K562 (cell line): ENCODE data around the gene SKAP2. TPM values are rescaled to one million over a fixed set of nuclear protein-coding genes. Genes with fewer than 3 reads are reported as not detected.

Source experiments
- ATAC-seq: fragments of 200-7000 bp; cut with Tn5 transposase; 3 replicates; pipeline ENCODE4 v1.9.1; 2020; ENCODE audit warnings: moderate library complexity
- BruUV-seq: library from RNA; stranded (reverse); fragments of 400-500 nt; replicated peaks from 2 replicates; lab custom pipeline; 2021; lab: Mats Ljungman, UMichigan
- CTCF ChIA-PET: fragments of 300-600 bp; formaldehyde crosslinking; extraction: SDS; loops from one replicate; lab custom pipeline; 2021; ENCODE audit warnings: low intra/inter-chr PET ratio; lab: Yijun Ruan, JAX
- POLR2A ChIA-PET: fragments of 300-600, 350-650 bp; sonication (Branson Sonifier 250); formaldehyde crosslinking; extraction: SDS; loops from one replicate; lab custom pipeline; 2021; ENCODE audit warnings: antibody characterized with exemption, inconsistent platforms; lab: Yijun Ruan, JAX
- DNase-seq, 4 experiments: peaks; one replicate each; pipeline versions ENCODE4 v3.0.0 to v3.0.0-alpha.2; 2011 to 2018; ENCODE audit warnings: low spot score in 3 of 4, mixed read lengths in 3 of 4; ENCODE audit errors: extremely low read depth in 1 of 4
- FAIRE-seq: peaks from 2 replicates; lab custom pipeline; 2011; peaks lifted over from hg19 to GRCh38; lab: Jason Lieb, UNC
- H2AFZ ChIP-seq: 2 replicates; pipeline ENCODE4 v1.6.0; 2011; ENCODE audit warnings: low read depth, low read length, control low read depth, inconsistent platforms
- H3K27ac ChIP-seq: fragments of 200-600 bp; 3 replicates; pipeline ENCODE4 v1.8.0; 2011; ENCODE audit warnings: low read depth, mild to moderate bottlenecking, control low read depth, inconsistent platforms, low read length, moderate library complexity, mixed read lengths; ENCODE audit errors: extremely low read depth
- H3K27me3 ChIP-seq, 2 experiments: fragments of 300-600 bp in 1 of 2; 2 replicates in 1 of 2; 3 replicates in 1 of 2; pipeline versions ENCODE4 v1.6.0 to v1.8.0; 2011; ENCODE audit warnings: inconsistent platforms in 2 of 2, low read length in 2 of 2, mild to moderate bottlenecking in 1 of 2, mixed read lengths in 1 of 2, moderate library complexity in 1 of 2; ENCODE audit not compliant: control insufficient read depth in 2 of 2, insufficient read depth in 2 of 2
- H3K36me3 ChIP-seq: fragments of 300-600 bp; 3 replicates; pipeline ENCODE4 v1.8.0; 2011; ENCODE audit warnings: mild to moderate bottlenecking, low read length, inconsistent platforms; ENCODE audit not compliant: control insufficient read depth, insufficient read depth
- H3K4me1 ChIP-seq, 2 experiments: fragments of 200-600 bp in 1 of 2; replicated peaks in 1 of 2; 2 replicates in 1 of 2; 3 replicates in 1 of 2; pipeline versions ENCODE4 v1.5.1 to v1.8.0; 2011; ENCODE audit warnings: inconsistent platforms in 2 of 2, low read length in 2 of 2, mild to moderate bottlenecking in 1 of 2, mixed read lengths in 1 of 2, moderate library complexity in 1 of 2; ENCODE audit not compliant: control insufficient read depth in 2 of 2, insufficient read depth in 2 of 2
- H3K4me2 ChIP-seq: 2 replicates; pipeline ENCODE4 v1.6.1; 2011; ENCODE audit warnings: low read length, control low read depth, inconsistent platforms, mixed read lengths; ENCODE audit not compliant: insufficient read depth
- H3K4me3 ChIP-seq: fragments of 200-600 bp; sonication (generic), shearing (Covaris generic); 2 replicates; pipeline ENCODE4 v1.5.1; 2016; ENCODE audit warnings: control low read depth, inconsistent platforms
- H3K79me2 ChIP-seq: fragments of 200-600 bp; 3 replicates; pipeline ENCODE4 v1.8.0; 2011; ENCODE audit warnings: low read length, inconsistent platforms; ENCODE audit not compliant: control insufficient read depth, insufficient read depth
- H3K9ac ChIP-seq, 2 experiments: 2 replicates each; pipeline versions ENCODE4 v1.6.0 to v1.6.1; 2011; ENCODE audit warnings: low read depth in 2 of 2, low read length in 2 of 2, control low read depth in 1 of 2, inconsistent platforms in 1 of 2, mild to moderate bottlenecking in 1 of 2, mixed read lengths in 1 of 2; ENCODE audit not compliant: insufficient read depth in 1 of 2
- H3K9me1 ChIP-seq: one replicate; pipeline ENCODE4 v1.6.0; 2011; ENCODE audit warnings: inconsistent platforms, mild to moderate bottlenecking, low read length, moderate library complexity; ENCODE audit not compliant: control insufficient read depth, insufficient read depth
- H3K9me3 ChIP-seq: replicated peaks from 2 replicates; pipeline ENCODE4 v1.5.1; 2011; ENCODE audit warnings: low read depth, low read length, inconsistent platforms; ENCODE audit not compliant: control insufficient read depth, insufficient read depth
- H4K20me1 ChIP-seq: replicated peaks from 2 replicates; pipeline ENCODE4 v1.6.1; 2011; ENCODE audit warnings: low read length, inconsistent platforms, mixed read lengths; ENCODE audit not compliant: control insufficient read depth, insufficient read depth
- CHCHD3 ChIP-seq: fragments of 250-450 bp; sonication (Bioruptor Pico); IDR thresholded peaks from 2 replicates; pipeline ENCODE4 v2.1.2; 2022; ENCODE audit warnings: mild to moderate bottlenecking
- MCM5 ChIP-seq: fragments of 450-650 bp; IDR thresholded peaks from 2 replicates; pipeline ENCODE4 v1.6.1; 2016; ENCODE audit warnings: low read depth
- NBN ChIP-seq: fragments of 450-650 bp; IDR thresholded peaks from 2 replicates; pipeline ENCODE4 v1.6.1; 2016; ENCODE audit warnings: low read depth, mild to moderate bottlenecking
- NONO ChIP-seq, 2 experiments: fragments of 200-400 bp in 1 of 2; fragments of 450-650 bp in 1 of 2; formaldehyde crosslinking in 1 of 2; IDR thresholded peaks; 2 replicates each; pipeline ENCODE4 v1.6.1; 2017; ENCODE audit warnings: low read depth in 2 of 2, mild to moderate bottlenecking in 2 of 2, moderate library complexity in 2 of 2, low read length in 1 of 2
- ZFP30 ChIP-seq: fragments of 250-450 bp; sonication (Bioruptor Pico); IDR thresholded peaks from 2 replicates; pipeline ENCODE4 v1.8.0; 2022; ENCODE audit warnings: moderate library complexity, mild to moderate bottlenecking, inconsistent platforms, borderline replicate concordance
- WGBS: fragments of 100-300 bp; shearing (Covaris generic); methylation state at CpG from one replicate; pipeline ENCODE4 v1.1.6; 2016; ENCODE audit warnings: low coverage, mixed read lengths; ENCODE audit not compliant: insufficient coverage; ENCODE audit errors: missing lambda C conversion rate; 5-methylcytosine and 5-hydroxymethylcytosine counted together
- in situ Hi-C: fragments of 300-500 bp; cut with MboI; formaldehyde crosslinking; loops from 4 replicates; pipeline ENCODE4 v1.15.0; 2018; ENCODE audit warnings: inconsistent platforms, mixed read lengths
- intact Hi-C: fragments of 100-400 bp; cut with micrococcal nuclease; formaldehyde crosslinking; loops from 2 replicates; pipeline ENCODE4 v1.14.2; 2022
- polyA plus RNA-seq, 8 experiments: library from polyadenylated mRNA; depleted of rRNA in 4 of 8; stranded (reverse) in 5 of 8; unstranded in 3 of 8; fragments of >200 nt; fragmentation: Nextera tagmentation in 2 of 8; fragmentation: Illumina TruSeq in 1 of 8; extraction: Ambion mirVana in 2 of 8; extraction: Trizol in 1 of 8; gene quantifications; 2 replicates each; pipeline versions ENCODE4 v1.2.1 to v1.2.3, GENCODE V29; 2011 to 2014; ENCODE audit warnings: inconsistent platforms in 1 of 8, missing spikeins in 1 of 8
- total RNA-seq, 7 experiments: library from RNA; depleted of rRNA in 6 of 7; stranded (reverse); fragments of >200 nt in 6 of 7; fragmentation: Illumina TruSeq in 2 of 7; extraction: Trizol in 2 of 7; gene quantifications; 2 replicates each; pipeline versions ENCODE4 v1.2.1 to v1.2.3, GENCODE V29; 2011 to 2021; ENCODE audit warnings: low replicate concordance in 1 of 7
- TF ChIP-seq, protein P1 (sequence below): sonication (generic); formaldehyde crosslinking; IDR thresholded peaks from 2 replicates; pipeline ENCODE4 v1.9.0; 2022; ENCODE audit warnings: mild to moderate bottlenecking, missing genetic modification reagents
- TF ChIP-seq, protein P2 (sequence below): fragments of 450-650 bp; conservative IDR thresholded peaks from 2 replicates; pipeline ENCODE4 v1.6.1; 2016; ENCODE audit warnings: missing genetic modification characterization, low read depth, mild to moderate bottlenecking, missing compliant biosample characterization, moderate library complexity

The SKAP2 gene
- total and polyA plus RNA-seq, 9 of the 15 experiments (the other 6 are each of a cell fraction or from before 2014, with no cell fraction given): 4.2 to 11.7 (median 8.3) TPM

DNA sequence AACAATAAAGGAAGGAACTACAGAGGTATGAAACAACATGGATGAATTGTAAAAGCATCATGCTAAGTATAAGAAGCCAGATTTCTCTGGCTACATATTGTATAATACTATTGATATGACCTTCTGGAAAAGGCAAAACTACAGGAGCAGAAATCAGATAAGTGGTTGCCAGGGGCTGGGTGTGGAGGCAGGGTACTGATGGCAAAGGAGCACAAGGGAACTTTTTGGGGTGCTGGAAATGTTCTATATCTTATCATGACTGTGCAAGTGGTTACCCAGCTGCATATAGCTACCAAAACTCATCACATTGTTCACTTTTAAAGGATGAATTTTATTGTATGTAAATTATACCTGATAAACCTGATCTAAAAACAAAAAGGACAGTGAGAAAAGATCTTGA, 72.4 kb downstream of the SKAP2 start (continued):
- TF ChIP-seq ZFP30 (CRISPR knock-in tag) (no peak), NONO (IDR thresholded peaks at IDR 0.05; ENCODE audit: low read depth in 2 of 2, low read length in 1 of 2) (no peak), MCM5 (no peak), NBN (no peak)

DNA sequence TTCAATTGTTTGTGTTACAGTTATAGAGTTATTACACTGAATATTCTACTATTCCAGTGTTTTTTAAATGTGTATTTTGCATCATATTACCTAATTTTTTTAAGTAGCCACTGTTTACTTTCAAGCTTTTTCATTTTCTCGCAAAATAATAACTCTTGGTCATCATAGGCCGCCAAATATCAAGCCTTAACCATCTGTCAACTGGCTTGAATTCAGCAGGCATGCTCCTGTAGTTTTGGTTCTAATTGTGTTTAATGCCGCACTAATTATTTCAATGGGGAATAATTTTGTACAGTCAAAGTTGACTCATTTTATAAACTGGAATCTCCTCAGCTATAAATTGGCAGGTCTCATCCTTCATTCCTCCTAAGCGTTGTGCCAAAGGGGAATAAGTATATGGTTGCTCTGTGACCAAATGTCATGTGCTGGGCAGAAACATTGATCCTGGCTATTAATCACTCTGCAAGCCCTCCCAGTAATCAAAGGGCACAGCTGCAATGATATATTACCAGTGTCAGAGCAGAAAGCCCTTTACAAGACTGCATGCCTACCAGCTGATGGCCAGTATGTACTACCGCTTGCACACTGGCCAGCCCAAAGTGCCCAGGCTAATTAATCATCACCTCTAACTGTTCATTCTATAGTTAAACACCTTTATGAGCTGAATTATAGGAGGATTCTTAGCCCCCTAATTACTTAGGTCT, 74.8 kb downstream of the SKAP2 start:
- Histone ChIP-seq H4K20me1 (no peaks in the 10 kb centered on the region; the same call in 1 of the 2 replicates), H3K27me3 (peaks cover 0 to 11% of the 10 kb centered on the region in 2 experiments; a peak in 2 of 5 replicates), H3K4me3 (no peak overlapping the region), H3K9me1 (no peaks in the 10 kb centered on the region), H3K9me3 (no peaks in the 10 kb centered on the region), H2AFZ (no peak overlapping the region), H3K27ac (no peak overlapping the region), H3K79me2 (no peaks in the 10 kb centered on the region), H3K4me1 (no peaks in the 10 kb centered on the region), H3K4me2 (no peak overlapping the region), H3K36me3 (no peaks in the 10 kb centered on the region), H3K9ac (no peak overlapping the region)
- WGBS: 13% methylated on average over 5 of the region's 5 CpGs
- no TSS peak for BruUV-seq
- in situ Hi-C loops (no loop called here), intact Hi-C loops (no loop called here)
- POLR2A ChIA-PET: no interaction called here
- FAIRE-seq: no peak
- DNase-seq: no peak
- ATAC-seq: no peak
- CTCF ChIA-PET: no interaction called here
- TF ChIP-seq CHCHD3 (CRISPR knock-in tag) (no peak), MCM5 (no peak)
- TF ChIP-seq, protein P1, sequence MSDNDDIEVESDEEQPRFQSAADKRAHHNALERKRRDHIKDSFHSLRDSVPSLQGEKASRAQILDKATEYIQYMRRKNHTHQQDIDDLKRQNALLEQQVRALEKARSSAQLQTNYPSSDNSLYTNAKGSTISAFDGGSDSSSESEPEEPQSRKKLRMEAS (CRISPR knock-in tag): no peak
- TF ChIP-seq, protein P2, sequence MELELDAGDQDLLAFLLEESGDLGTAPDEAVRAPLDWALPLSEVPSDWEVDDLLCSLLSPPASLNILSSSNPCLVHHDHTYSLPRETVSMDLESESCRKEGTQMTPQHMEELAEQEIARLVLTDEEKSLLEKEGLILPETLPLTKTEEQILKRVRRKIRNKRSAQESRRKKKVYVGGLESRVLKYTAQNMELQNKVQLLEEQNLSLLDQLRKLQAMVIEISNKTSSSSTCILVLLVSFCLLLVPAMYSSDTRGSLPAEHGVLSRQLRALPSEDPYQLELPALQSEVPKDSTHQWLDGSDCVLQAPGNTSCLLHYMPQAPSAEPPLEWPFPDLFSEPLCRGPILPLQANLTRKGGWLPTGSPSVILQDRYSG (tag): no peak
